NCI-H345 (cell line): Measurements from ENCODE around the gene LRRC23.
"Not testable (repeated sequence)": the region's sequence is repeated elsewhere in the genome, so short reads cannot be mapped to it uniquely, and the experiment has no call there.

ENCODE experiments used
- DNase-seq: peaks from one replicate; lab custom pipeline; 2025; lab: John Stamatoyannopoulos, UW

LRRC23 gene

GRCh38 chr12:6904280-6905276 lies at the start of gene LRRC23:
TSS of gene LRRC23 (plus strand) at chr12:6904822. CDS start at chr12:6905634, 812 bp downstream.
- DNase-seq, result peak; percentile 97

GRCh38 chr12:6855322-6855721 lies 49.3 kb upstream of the LRRC23 start:
- no peak for DNase-seq

- no peak for DNase-seq
Measured at GRCh38 chr12:6858799-6859198, 45.8 kb upstream of the LRRC23 start.

- DNase-seq, result no peak
Measured at GRCh38 chr12:6860116-6860515, 44.5 kb upstream of the LRRC23 start.

- DNase-seq, result no peak
Measured at GRCh38 chr12:6860942-6861341, 43.7 kb upstream of the LRRC23 start.

GRCh38 chr12:6861391-6861790 lies 43.2 kb upstream of the LRRC23 start:
- DNase-seq, result no peak

- no peak for DNase-seq
Measured at GRCh38 chr12:6863033-6863432, 41.6 kb upstream of the LRRC23 start.

- no peak for DNase-seq
Measured at GRCh38 chr12:6863586-6864321, 40.9 kb upstream of the LRRC23 start.

GRCh38 chr12:6865307-6865706 lies 39.3 kb upstream of the LRRC23 start:
- DNase-seq, result not testable (repeated sequence)

- no peak for DNase-seq
Measured at GRCh38 chr12:6866163-6866919, 38.3 kb upstream of the LRRC23 start.

GRCh38 chr12:6866920-6867412 lies 37.7 kb upstream of the LRRC23 start:
- DNase-seq, result no peak

GRCh38 chr12:6867413-6868210 lies 37.0 kb upstream of the LRRC23 start, which contains the start of gene TPI1:
TSS of gene TPI1 (plus strand) at chr12:6867531. CDS start at chr12:6867567, 36 bp downstream.
- DNase-seq, result peak; percentile 82

GRCh38 chr12:6868211-6869048 lies 36.2 kb upstream of the LRRC23 start:
- no peak for DNase-seq

GRCh38 chr12:6869049-6870021 lies 35.3 kb upstream of the LRRC23 start:
- DNase-seq, result peak; percentile 84

GRCh38 chr12:6870304-6870703 lies 34.3 kb upstream of the LRRC23 start:
- not testable (repeated sequence) for DNase-seq

GRCh38 chr12:6871052-6871957 lies 33.3 kb upstream of the LRRC23 start:
- DNase-seq, result peak; percentile 66
